Measurements from ENCODE around the gene OSBPL10.
A peak's percentile ranks its signal among the peaks of the same experiment; 100 is the strongest.

OSBPL10 gene

GRCh38 chr3:31918179-31919150, 62.6 kb downstream of the OSBPL10 start:
- DNase-seq (ENCODE audit: low read depth), result peak; percentile 42
- no peak for TF ChIP-seq CTCF (conservative IDR thresholded peaks at IDR 0.05; ENCODE audit: low read depth, low read length)
- peak overlapping the region; percentile 17 for H3K4me3 ChIP-seq (ENCODE audit: low read depth, low read length)

GRCh38 chr3:31917303-31918005, 63.6 kb downstream of the OSBPL10 start:
- no peak for TF ChIP-seq CTCF (conservative IDR thresholded peaks at IDR 0.05; ENCODE audit: low read depth, low read length)
- peak; percentile 25 for DNase-seq (ENCODE audit: low read depth)
- H3K4me3 ChIP-seq (ENCODE audit: low read depth, low read length), result peak overlapping the region; percentile 6

- H3K4me3 ChIP-seq (ENCODE audit: low read depth, low read length), result no peak overlapping the region
- no peak for TF ChIP-seq CTCF (conservative IDR thresholded peaks at IDR 0.05; ENCODE audit: low read depth, low read length)
- DNase-seq (ENCODE audit: low read depth), result peak; percentile 50
Observed at GRCh38 chr3:31911643-31912042, 69.4 kb downstream of the OSBPL10 start.

GRCh38 chr3:31911124-31911523, 69.9 kb downstream of the OSBPL10 start:
- H3K4me3 ChIP-seq (ENCODE audit: low read depth, low read length), result no peak overlapping the region
- no peak for TF ChIP-seq CTCF (conservative IDR thresholded peaks at IDR 0.05; ENCODE audit: low read depth, low read length)
- no peak for DNase-seq (ENCODE audit: low read depth)

- DNase-seq (ENCODE audit: low read depth), result no peak
- no peak overlapping the region for H3K4me3 ChIP-seq (ENCODE audit: low read depth, low read length)
- no peak for TF ChIP-seq CTCF (conservative IDR thresholded peaks at IDR 0.05; ENCODE audit: low read depth, low read length)
Observed at GRCh38 chr3:31909455-31909854, 71.6 kb downstream of the OSBPL10 start.

GRCh38 chr3:31908391-31909097, 72.5 kb downstream of the OSBPL10 start:
- TF ChIP-seq CTCF (conservative IDR thresholded peaks at IDR 0.05; ENCODE audit: low read depth, low read length), result peak; percentile 40
- peak; percentile 50 for DNase-seq (ENCODE audit: low read depth)
- H3K4me3 ChIP-seq (ENCODE audit: low read depth, low read length), result no peak overlapping the region

All from choroid plexus epithelial cell (primary cell).